T-helper 1 cell treated with Interleukin-12 subunit alpha and Interleukin-12 subunit beta and Interleukin-4 antibody, amounts not matched to agents 30 ng/mL and 1 ng/mL, for 36 hours (primary cell): Measurements from ENCODE around the gene LRRC71. TPM values are rescaled to one million over a fixed set of nuclear protein-coding genes. Genes with fewer than 3 reads are reported as not detected.

ENCODE experiments used
- intact Hi-C: fragments of 100-400 bp; cut with micrococcal nuclease; formaldehyde crosslinking; loops from one replicate; pipeline ENCODE4 v1.15.1; 2024
- total RNA-seq: library from RNA; stranded (reverse); gene quantifications from 2 replicates; pipeline ENCODE4 v1.2.3, GENCODE V29; 2022

LRRC71 gene
- total RNA-seq, 1 donor from 2014 or later = not detected

DNA sequence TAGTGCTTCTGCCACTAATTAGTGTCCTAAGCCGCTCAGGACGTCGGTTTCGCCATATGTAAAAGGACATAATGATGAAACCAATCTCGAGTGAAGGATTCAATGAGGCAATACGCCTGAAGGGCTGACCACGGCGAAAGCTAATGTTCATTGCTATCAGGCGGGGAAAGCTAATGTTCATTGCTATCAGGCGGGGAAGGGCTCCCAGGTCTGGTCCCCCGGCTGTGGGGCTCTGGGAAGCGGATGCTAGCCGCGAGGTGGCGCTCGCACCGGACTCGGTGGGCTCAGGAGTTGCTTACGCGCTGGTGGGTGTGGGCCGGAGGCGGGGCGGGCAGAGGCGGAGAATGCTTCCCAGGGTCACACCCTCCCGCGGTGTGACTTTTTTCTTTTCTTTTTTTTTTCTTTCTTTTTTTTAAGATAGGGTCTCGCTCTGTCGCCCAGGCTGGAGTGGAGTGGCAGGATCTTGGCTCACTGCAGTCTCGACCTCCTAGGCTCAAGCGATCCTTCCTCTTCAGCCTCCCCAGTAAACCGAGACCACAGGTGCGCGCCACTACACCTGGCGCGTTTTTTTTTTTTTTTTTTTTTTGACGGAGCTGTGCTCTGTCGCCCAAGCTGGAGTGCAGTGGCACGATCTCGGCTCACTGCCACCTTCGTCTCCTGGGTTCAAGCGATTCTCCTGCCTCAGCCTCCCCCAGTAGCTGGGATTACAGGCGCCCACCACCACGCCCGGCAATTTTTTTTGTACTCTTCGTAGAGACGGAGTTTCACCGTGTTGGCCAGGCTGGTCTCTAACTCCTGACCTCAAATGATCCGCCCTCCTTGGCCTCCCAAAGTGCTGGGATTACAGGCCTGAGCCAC, 28.0 kb upstream of the LRRC71 start:
- intact Hi-C loops = loop anchor here (1.0 to 5.0 kb wide), 4 partner anchors 35 to 265 kb away; partner anchors contain the start of gene CRABP2

DNA sequence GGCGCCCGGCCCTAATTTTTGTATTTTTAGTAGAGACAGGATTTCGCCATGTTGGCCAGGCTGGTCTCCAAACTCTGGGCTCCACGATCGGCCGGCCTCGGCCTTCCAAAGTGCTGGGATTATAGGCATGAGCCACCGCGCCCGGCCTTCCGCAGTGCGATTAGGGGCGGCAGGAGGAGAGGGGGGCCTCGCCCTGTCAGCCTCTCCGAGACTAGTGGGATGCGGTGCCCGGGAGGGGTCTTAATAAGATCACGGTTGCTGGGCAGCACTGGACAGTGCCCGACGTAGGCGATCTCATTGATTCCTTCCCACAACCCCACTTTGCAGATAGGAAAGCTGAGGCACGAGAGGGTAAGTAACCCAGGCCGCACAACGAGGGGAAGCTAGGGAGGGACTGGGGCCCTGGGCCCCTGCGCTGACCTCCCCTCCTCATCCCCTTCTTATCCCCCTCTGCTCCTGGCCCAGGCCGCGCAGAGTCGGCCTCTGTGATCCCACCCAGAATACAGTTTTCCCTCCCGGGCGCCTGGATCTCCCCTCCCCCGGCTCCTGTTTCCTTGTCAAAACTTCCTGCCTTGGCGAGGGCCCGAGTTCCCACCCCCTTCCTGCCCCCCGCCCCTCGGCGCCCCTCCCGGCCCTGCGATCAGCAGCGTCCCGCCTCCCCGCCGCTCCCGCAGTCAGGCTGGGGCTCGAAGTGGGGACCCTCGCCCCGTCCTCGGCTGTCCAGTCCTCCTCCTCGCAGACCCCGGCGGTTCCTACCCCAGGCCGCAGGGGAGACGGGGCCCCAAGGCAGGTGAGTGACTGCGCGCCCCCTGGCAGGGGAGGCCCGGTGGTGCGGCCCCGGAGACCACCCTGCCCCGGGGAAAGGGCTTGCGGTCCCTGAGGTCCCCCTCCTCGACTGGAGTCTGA, 27.1 kb upstream of the LRRC71 start, which contains the start of gene PEAR1:
TSS of gene PEAR1 (plus strand) at position 671 of the 906 bp plus-strand sequence. CDS start 10,209 bp downstream, outside the sequence.
- intact Hi-C loops = loop anchor here (5.0 kb wide), 2 partner anchors 186 to 266 kb away; partner anchors contain the start of gene CRABP2

DNA sequence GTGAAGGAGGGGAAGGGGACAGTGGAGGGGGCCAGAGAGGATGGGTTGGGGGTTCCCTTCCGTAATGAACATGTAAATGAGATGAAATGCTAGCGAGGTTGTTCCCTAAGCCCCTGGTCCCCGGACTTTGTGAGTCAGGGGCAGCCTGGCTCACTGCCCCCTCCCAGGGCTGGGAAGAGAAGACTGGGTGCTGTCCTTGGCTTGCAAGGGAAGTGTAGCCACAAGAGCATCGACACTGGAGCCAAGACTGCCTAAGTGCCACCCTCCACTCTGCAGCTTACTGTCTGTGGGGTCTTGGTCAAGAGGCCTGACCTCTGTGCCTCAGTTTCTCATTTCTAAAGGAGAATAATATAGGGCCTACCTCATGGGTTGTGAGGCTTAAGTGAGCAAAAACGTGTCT, 26.4 kb upstream of the LRRC71 start:
- intact Hi-C loops = loop anchor here (5.0 kb wide), 2 partner anchors 187 to 267 kb away; partner anchors contain the start of gene CRABP2

DNA sequence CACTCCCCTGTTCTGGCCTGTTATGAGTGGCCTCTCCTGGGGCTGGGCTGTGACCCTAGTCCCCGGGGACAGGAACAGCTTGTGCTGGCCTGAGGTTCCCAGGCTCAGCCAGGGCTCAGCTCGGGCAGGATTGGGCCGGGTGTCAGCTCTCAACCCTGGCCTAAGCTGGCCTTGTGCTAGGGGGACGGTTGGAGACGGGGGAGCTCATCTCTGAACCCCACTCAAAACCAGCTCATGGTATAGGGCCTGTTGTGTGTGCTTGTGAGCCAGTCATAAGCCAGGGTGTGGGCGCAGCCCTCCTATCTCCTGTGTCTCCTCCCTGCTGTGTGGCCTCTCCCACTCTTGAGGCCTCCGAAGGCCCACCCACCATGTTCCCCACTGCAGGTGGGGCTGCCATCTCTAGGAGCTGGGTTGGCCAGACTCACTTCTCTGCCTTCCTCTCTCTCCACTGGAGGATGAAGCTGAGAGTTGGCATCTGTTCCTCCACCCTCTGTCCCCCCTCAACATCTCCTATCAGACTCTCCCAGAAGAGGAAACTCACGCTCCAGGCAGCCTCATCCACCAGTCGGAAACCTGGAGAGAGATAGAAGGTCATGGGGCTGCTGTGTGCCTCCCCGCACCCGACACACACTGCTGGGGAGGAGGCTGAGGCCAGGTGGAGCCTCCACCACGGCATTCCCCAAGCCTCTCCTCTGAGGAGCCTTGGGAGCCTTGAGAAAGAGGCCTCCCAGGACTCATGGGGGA, 25.5 kb upstream of the LRRC71 start:
- intact Hi-C loops = loop anchor here (5.0 kb wide), 2 partner anchors 188 to 268 kb away; partner anchors contain the start of gene CRABP2

DNA sequence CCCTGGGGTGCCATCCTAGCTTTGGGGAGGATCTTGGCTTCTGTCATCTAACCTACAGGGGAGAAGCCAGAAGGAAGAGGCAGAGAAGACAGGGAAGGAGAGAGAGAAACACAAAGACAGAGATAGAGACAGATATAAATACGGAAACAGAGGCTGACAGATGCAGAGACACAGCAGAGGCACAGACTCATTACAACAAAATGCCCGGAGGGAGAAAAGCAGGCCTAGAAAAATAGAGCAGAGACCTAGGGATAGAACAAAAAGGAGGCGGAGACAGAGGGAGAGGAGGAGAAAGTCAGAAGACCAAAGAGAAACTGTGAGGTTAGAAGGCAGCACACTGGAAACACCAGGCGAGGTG, 25.0 kb upstream of the LRRC71 start:
- intact Hi-C loops = no loop called here

DNA sequence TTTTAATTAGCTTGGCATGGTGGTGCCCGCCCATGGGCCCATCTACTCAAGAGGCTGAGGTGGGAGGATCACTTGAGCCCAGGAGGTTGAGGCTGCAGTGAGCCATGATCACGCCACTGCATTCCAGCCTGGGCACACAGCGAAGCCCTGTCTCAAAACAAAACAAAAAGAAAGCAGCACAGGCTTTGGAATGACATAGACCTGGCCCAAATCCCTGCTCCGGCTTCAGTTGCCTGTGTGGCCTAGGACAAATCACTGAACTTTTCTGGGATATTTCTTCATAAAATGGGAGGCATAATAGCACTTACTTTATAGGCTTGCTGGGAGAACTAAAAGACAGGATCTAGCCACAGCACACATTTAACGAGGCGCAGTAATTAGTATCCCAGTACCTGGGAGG, 24.5 kb upstream of the LRRC71 start:
- intact Hi-C loops = no loop called here

DNA sequence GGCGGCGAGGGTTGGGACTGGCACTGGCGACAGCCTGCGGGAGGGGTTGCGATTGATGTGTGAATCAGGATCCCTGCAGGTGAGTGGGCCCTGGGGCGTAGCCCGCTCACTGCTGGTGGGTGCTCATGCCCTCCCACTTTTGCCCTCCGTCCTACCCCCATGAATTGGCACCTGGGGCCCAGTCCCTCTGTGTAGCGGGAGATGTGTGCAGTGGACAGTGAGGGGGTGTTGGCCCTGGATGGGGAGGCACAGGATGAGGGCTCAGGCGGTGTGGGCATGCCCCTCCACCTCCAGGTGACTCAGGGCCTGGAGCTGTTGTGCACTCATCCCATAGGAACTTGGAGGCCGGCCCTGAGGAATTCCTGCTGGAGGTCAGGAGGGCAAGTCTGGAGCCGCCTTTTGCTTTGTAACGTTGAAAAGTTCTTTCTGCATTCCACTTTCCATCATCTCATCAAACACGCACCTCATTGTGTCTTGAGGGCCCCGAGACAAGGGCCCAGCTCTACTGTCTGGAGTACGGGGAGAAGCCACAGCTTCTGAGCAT, 23.9 kb upstream of the LRRC71 start:
- intact Hi-C loops = no loop called here

DNA sequence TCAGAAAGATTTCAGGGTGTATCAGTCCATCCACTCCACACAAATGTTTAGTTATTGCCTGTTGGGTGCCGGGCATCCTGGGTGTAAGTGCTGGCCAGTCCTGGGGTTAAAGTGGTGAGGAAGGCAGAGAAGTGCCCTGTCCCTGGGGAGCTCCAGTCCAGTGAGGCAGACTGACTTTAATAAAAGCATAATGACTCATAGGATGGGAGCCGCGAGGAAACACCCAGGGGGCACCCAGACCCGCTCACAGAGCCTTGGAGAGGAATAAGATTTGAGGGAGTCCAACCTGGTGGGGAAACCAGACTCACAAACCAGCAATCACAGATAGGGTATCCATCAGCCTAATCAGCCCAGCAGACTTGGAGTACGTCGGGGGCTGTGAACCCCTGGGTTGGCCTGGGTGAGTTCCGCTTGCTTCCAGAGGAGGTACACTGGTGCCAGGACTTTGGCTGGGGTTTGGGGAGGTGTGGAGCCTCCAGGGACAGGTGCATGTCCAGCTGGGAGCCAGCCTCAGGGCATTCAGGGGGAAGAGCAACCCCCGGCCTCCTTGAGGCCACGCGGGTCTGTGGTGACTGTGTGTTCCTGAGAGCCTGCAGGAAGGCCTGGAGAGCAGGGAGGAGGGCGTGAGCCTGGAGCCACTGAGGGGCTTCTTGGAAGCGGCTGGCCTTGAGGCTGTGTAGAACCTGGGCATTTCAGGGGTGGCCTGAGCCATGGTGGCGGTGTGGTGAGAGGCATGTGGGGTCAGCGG, 23.2 kb upstream of the LRRC71 start:
- intact Hi-C loops = no loop called here

DNA sequence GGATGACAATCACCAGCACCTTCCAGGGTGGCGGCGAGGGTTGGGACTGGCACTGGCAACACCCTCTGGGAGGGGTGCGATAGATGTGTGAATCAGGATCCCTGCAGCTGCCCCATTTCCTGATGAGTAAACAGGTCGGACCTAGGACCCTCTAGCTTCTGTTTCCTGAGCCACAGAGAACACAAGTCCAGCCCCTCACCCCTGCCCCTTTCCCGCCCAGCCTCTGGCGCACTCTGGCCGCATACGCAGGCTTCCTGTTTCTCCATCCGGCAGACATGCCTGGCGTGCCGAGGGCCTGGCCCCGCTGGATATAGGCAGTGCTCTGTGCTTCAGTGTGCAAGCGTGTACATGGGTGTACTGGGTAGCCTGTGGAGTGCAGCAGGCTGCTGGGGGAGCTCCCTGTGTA, 22.3 kb upstream of the LRRC71 start:
- intact Hi-C loops = no loop called here

DNA sequence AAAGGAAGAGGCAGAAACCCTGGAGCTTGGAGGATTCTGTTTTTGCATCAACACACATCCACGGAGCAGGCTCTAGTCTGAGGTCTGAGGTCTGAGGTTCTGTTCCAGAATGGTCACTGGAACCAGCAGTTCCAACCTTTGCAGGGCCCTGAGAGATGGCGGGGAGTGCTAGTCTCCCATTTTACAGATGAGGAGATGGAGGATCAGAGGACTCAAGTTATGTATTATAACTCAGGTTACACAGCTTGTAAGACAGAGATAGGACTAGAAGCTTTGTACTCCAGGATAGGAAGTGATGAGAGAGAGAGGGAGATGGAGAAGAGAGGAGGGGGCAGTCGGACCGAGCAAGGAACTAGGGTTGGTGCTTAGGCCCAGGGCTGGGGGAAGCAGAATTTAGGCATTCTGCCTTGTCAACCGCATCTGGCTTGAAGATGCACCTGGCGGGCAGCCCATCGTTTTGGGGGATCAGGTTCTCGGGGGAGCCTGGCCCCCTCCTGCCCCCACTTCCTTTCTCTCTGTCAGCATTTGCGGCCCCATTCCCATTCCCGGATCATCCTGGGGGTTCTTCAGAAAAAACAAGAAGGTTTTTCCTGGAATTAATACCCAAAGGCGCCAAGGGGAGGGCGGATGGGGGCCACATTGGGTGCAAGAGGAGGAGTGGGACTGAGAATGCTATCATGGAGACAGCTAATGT, 21.3 kb upstream of the LRRC71 start:
- intact Hi-C loops = no loop called here

DNA sequence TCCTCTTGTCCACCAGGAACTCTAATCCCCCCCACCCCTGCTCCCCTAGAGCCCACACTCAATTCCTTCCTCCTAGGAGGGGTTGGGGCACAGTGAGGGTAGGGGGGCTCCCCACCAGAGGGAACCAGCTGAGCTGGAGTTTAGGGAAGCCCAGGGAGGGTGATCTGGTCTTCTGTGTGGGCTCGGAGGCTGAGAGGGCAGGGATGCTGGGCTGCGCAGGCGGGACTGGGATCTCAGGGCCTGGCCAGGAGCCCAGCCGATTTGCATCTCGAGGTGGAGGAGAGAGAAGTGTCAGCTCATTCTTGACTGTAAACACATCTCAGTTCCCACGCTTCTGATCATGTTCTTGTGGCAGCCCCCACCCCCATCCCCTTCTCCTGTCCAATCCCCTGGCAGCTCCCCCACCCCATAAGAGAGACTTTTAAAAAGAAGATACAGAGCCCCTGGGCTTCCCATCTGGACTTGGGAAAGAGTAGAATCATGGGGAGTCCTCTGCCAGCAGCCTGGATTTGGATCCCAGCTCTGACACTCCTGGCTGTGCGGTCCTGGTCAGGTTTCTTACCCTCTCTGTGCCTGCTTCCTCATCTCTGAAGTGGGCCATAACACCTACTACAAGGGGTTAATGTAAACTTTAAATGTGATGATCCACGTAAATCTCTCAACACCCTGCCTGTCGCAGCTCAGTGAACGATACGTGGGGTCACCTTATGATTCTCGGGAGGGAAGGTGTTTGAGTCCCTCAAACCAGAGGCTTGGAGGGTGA, 20.3 kb upstream of the LRRC71 start:
- intact Hi-C loops = no loop called here

DNA sequence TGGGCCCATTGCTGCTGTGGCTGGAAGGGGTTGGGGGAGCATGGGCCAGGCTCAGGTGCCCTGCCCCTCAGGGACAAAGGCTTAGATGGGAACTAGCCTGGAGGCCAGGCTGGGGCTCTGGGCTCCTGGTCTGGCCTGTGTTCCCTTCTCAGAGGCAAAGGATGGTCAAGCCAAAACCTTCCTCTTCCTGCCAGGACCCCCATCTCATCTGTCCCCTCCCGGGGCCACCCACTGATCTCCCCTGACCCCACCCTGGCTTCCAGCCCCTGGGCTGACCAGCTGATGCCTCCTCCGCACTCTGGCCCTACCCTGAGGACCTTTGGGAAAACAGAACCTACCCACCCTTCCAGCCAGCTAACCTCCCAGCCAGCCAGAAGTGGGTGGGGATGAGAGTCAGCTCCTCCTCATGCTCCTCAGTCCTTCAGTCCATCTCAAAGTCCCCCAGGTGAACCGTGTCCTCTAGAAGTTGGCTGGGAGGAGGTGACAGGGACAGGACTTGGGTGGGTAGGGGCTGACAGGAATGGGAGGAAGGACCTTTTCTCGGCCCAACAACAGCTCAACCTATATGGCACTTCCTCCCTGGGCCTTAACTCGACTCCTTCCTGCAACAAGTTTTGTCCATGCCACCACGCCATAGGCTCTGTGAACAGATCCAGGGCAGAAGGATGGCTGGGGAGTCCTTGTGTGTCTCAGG, 19.4 kb upstream of the LRRC71 start:
- intact Hi-C loops = no loop called here

DNA sequence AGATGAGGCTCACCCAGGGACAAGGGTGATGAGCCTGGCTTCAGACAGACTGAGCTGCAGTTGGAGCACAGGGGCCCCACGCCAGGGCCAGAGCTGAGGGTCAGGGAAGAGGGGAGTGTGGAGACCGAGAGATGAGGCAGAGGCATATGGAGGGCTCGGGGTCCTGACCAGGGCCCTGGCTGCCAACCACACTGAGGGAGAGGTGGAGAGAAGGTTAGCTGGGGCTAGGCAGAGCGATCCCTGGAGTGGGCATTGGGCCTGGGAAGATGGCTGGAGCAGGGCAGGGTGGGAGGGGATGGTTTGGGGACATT, 18.9 kb upstream of the LRRC71 start:
- intact Hi-C loops = no loop called here

DNA sequence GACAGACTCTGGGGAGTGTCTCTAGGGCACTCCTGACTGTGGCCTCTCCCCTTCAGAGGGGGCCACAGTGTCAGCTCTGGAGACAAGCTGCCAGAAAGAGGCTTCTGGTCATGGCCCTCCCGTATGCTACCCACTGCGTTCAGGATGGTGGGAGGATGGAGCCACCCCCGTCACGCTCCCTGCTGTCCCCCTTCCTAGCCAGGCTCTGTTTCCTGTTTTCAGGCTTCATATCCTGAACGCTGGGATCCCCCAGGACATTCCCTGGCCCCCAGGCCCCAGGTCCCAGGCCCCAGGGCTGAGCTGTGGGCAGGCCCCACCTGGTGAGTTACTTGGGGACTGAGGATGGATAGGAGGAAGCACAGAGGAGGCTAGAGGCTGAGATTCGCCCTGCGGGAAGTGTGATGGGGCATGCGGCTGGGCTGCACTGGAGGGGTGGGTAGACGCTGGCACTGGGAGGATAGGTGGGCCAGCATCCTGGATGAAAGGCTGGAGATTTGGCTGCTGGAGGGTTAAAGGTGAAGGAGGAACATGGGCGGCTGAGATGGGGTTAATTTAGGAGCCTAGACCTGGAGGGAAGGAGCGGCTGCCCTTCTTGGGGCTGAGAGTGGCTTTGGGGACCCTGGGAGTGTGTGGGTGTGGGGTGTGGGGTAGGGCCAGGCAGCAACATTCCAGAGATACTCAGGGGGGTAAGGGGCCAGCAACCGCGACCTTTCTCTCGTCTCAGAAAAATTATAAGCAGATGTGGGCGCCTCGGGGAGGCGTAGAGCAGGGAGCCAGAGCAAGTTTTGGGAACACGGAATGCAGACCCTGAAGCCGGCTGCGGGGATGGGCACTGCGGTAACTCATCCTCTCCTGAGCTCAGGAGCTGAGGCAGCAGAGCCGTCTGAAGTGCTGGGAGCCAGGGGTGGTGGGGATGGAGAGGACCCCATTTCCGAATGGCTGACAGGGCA, 18.2 kb upstream of the LRRC71 start:
- intact Hi-C loops = no loop called here

DNA sequence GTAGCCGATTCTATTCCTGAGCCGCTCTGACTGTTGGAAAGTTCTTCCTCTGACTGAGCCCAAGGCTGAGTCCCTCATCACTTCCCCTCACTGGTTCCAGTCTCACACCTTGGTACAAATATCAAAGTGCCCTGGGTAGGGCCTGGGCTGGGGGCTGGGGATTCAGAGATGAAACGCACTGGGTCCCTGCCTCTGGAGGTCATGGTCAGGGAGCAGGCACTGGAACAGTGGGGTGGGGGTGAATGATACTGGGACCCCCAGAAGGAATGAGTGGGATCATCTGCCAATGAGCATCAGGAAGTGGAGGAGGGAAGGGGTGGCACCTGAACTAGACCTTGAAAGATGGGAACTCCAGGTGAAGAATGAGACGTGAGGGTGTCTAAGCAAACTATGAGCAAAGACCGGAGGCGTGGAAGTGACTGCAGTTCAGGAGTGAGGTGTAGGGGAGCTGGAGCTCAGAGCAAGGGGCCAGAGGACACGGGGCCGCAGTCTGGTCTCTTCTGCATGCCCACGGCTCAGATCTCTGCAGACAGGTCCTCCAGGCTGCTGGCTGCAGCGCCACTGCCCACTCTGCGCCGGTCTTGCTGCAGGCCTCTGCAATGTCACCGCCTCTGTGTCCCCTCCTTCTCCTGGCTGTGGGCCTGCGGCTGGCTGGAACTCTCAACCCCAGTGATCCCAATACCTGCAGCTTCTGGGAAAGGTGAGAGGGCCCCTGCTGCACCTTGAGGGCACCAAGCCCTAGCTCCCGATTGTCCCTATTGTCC, 16.9 kb upstream of the LRRC71 start:
- intact Hi-C loops = no loop called here

DNA sequence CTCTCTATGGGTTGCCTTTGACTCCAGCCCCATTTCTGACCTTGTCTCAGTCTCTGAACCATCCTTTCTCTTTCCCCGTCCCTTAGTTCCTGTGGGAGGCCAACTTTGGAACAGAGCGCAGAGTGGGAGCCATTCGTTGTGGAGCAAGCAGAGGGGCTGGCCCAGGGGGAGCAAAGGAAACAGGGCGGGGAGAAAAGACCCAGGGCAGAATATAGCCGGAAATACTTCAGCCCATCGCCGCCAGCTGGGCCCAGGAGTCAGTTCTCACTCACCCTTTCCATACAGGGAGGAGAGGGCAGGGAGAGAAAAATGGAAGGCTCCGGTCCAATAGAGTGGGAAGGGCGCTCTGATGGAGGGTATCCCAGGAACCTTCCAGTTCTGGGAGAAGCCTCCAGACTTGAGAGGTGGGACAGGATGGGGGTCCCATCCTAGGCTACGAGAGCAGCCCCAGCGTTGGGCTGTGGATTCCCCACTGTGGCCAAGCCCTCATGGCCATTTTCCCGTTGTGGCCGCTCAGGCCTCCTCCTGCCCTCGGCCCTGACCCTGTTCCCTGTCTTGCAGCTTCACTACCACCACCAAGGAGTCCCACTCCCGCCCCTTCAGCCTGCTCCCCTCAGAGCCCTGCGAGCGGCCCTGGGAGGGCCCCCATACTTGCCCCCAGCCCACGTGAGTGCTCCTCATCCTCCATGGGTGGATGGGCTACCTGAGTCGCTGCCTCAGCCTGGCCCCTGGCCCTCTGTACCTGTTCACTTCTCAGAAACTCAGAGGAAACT, 16.1 kb upstream of the LRRC71 start:
- intact Hi-C loops = no loop called here
